ENCODE results near the gene BSDC1.
A peak's percentile ranks its signal among the peaks of the same experiment; 100 is the strongest.
"Not testable (repeated sequence)": the region's sequence is repeated elsewhere in the genome, so short reads cannot be mapped to it uniquely, and the experiment has no call there.

Gene BSDC1

GRCh38 chr1:32400876-32401631, 6.8 kb upstream of the BSDC1 start:
- peak; percentile 78 for TF ChIP-seq CTCF (IDR thresholded peaks at IDR 0.05; ENCODE audit: extremely low read depth, missing control alignments)
- peak; percentile 73 for DNase-seq (ENCODE audit: low spot score)

GRCh38 chr1:32399843-32400242, 5.6 kb upstream of the BSDC1 start:
- no peak for TF ChIP-seq CTCF (IDR thresholded peaks at IDR 0.05; ENCODE audit: extremely low read depth, missing control alignments)

GRCh38 chr1:32398401-32398800, 4.2 kb upstream of the BSDC1 start:
- no peak for TF ChIP-seq CTCF (IDR thresholded peaks at IDR 0.05; ENCODE audit: extremely low read depth, missing control alignments)
- DNase-seq (ENCODE audit: low spot score) = no peak

More at GRCh38 chr1:32399843-32400242, 5.6 kb upstream of the BSDC1 start:
- DNase-seq (ENCODE audit: low spot score) = no peak

- not testable (repeated sequence) for DNase-seq (ENCODE audit: low spot score)
These were observed 2.3 kb upstream of the BSDC1 start for GRCh38 chr1:32396524-32396923.

GRCh38 chr1:32394890-32395432, 720 bp upstream of the BSDC1 start:
- no peak for TF ChIP-seq CTCF (IDR thresholded peaks at IDR 0.05; ENCODE audit: extremely low read depth, missing control alignments)
- no peak for DNase-seq (ENCODE audit: low spot score)

GRCh38 chr1:32393832-32394140, 455 bp downstream of the BSDC1 start:
- TF ChIP-seq CTCF (IDR thresholded peaks at IDR 0.05; ENCODE audit: extremely low read depth, missing control alignments) = no peak
- DNase-seq (ENCODE audit: low spot score) = no peak

- no peak for TF ChIP-seq CTCF (IDR thresholded peaks at IDR 0.05; ENCODE audit: extremely low read depth, missing control alignments)
- DNase-seq (ENCODE audit: low spot score) = no peak
These were observed 1.1 kb downstream of the BSDC1 start for GRCh38 chr1:32393136-32393535.

GRCh38 chr1:32392325-32392724, 1.9 kb downstream of the BSDC1 start:
- DNase-seq (ENCODE audit: low spot score) = no peak
- no peak for TF ChIP-seq CTCF (IDR thresholded peaks at IDR 0.05; ENCODE audit: extremely low read depth, missing control alignments)

Data from GM20000 (cell line).